NCI-H2171 treated with DMSO at 0.1 percent for 48 hours (cell line): ENCODE measurements around the gene HAUS2.
A peak's percentile ranks its signal among the peaks of the same experiment; 100 is the strongest.
"Not testable (repeated sequence)": the region's sequence is repeated elsewhere in the genome, so short reads cannot be mapped to it uniquely, and the experiment has no call there.

ENCODE experiments used
- DNase-seq: peaks from one replicate; lab custom pipeline; 2025; lab: John Stamatoyannopoulos, UW

HAUS2 gene

DNA sequence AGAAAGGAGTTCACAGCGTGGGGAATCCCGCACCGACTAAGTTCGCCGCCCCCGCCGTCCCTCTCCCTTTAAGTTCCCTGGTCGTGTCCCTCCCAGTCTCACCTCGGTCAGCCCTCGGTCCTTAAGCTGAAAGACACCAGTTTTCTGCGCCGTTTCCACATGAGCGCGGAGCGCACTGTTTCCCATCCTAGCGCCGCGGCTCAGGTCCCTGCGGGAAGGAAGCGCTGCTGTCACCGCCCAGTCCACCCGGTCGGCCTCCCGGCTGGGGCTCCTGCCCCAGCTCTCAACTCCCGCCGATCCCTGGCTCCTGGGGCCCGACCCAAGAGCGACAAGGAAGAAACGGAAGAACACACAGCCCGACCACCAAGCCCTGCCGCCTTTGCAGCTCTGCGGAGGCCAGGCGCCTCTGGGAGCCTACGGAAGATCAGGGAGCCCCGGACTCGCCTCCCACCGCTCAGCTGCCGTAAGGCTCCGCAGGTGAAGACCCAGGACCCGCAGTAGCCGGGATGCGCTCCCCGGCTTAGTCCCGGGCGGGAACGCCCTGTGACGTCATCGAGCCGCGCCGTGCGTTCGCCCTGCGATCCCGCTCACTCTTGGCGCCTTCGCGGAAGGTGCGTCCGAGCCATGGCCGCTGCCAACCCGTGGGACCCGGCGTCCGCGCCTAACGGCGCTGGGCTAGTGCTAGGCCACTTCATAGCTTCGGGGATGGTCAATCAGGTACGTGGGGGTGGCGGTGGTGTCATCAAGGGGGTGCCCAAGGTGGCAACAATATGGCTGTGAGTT is at the start of gene HAUS2, which contains the start of gene LRRC57:
Gene HAUS2 (plus strand): TSS at position 590 of the 783 bp plus-strand sequence. CDS start 35 bp downstream, at position 625.
Gene LRRC57 (minus strand): TSS at position 545 of the 783 bp plus-strand sequence. CDS start 359 bp downstream, at position 186.
- DNase-seq: peak; percentile 83

GRCh38 chr15:42499858-42500609 is 48.6 kb upstream of the HAUS2 start:
- DNase-seq: no peak

DNA sequence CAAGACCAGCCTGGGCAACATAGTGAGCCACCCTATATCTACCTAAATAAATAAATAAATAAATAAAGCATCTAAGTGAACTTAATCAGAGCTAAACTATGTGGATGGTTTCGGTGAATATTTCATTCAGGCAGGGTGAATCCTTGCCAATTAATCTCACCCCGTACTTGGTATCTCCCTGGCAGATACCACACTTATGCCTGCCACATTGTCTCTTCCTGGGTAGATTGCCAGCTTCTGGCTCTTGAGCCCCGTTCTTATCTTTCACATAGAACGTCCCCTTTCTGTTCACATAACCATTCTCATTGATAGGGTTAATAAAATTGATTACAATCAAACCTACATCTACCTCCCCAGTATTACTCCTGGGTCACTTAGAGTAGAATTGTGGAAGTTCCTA is 46.2 kb upstream of the HAUS2 start:
- no peak for DNase-seq

DNA sequence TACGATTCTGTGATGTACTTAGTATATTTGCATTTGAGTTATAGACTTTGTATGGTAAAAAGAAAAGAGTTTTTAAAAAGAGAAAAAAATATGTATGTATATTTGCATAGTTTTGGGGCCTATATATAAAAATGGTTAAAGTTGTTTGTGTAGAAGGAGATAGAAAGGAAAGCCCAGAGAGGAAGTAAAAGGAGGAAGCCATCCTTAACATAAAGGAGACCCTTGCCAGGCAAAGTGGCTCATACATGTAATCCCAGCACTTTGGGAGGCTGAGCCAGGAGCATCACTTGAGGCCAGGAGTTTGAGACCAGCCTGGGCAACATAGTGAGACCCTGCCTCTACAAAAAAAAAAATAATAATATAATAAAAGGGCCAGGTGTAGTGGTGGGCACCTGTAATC is 44.8 kb upstream of the HAUS2 start:
- DNase-seq: no peak

DNA sequence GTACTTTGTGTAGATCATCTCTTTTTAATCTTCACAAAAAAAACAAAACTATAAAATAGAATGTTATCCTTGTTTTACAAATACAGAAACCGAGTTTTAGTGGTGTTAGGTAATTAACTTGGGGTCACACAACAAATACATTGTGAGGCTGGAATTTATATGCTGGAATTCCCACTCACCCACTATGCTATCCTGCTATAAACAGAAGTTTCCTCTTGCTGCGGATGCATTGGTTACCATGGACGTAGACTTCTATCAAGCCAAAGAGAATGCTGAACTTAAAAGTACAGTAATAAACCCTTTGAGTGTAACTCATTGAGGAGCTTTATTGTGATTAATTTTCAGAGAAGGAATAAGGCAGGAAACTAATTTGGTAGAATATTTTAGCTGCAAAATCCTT is 44.0 kb upstream of the HAUS2 start:
- no peak for DNase-seq

- DNase-seq: no peak
Observed at GRCh38 chr15:42507514-42507913, 41.1 kb upstream of the HAUS2 start.

GRCh38 chr15:42508263-42508690 is 40.4 kb upstream of the HAUS2 start:
- no peak for DNase-seq

DNA sequence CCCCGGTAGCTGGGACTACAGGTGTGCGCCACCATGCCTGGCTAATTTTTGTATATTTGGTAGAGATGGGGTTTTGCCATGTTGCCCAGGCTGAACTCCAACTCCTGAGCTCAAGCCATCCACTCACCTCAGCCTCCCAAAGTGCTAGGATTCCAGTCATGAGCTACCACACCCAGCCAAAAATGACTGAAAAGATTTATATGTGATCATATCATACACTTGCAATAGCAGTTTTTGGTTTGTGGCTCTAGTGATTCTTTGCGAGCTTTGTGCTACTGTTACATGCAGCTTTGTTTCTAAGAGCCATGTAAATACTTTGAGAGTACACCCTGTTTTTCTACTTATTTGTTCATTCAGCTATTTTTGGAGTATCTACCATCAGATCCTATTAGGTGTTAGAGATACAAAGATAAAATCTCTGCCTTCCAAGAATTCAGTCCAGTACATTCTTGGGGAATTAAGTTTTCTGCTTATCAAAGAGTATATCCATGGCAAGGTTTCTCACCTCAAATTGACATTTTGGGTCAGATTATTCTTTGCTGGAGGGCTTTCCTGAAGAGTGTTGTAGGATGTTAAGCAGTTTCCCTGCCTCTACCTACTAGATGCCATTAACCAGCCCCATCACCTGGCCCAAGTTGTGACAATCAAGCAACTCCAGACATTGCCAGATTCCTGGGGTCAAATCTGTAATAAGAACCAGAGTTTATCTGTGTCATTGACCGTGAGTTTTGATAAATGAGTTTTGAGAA is 38.2 kb upstream of the HAUS2 start:
- no peak for DNase-seq

- no peak for DNase-seq
Observed at GRCh38 chr15:42511007-42511391, 37.6 kb upstream of the HAUS2 start.

DNA sequence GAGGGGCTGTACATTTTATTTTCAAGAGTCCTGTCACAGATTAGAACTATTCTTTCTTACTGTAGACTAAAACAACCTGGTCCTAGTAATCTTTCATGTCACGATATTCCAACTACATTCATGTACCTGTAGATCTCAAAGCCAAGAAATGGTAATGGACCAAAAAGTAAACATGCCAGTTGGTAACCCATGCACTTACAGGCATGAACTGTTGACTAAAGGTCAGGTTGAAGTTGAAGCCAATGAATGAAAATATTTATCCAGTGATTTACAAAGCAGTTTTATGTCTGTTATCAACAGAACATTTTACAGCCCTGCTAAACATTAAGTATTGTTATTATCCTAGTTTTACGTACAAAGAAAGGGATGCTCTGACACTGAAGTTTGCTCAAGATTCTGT is 25.3 kb upstream of the HAUS2 start:
- no peak for DNase-seq

DNA sequence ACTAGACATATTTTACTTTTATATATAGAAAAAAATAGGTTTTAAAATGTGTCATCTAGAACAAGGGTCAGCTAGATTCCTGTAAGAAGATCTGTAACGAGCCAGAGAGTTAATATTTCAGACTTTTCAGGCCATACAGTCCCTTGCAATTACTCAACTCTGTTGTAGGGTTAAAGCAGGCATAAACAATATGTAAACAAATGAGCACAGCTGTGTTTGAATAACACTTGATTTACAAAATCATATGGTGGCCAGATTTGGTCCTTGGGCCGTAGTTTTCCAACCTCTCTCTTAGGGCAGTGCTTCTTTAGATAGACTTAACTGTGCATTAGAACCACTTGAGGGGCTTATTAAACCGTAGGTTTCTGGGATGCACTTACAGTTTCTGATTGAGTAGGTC is 19.7 kb upstream of the HAUS2 start:
- DNase-seq: no peak

DNA sequence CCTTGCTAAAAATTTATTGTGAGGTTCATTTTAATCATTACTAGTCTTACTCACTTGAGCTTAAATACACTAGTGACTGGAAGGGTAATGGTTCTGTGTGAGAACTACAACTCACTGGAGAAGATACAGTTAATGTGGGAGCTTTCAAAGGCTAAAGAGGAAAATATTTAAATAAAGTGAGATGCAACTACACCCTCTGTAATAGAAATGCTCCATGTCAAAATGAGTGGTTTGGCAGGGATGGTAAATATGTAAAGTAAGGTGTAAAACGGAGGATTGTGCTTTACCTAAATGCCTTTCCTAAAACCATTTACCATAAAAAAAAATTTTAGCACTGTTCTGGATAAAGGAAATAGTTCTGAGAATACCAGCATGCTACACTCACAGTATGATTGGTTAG is 15.4 kb upstream of the HAUS2 start:
- no peak for DNase-seq

- DNase-seq: no peak
Observed at GRCh38 chr15:42544853-42545629, 3.6 kb upstream of the HAUS2 start.

GRCh38 chr15:42547918-42548248 is 755 bp upstream of the HAUS2 start:
- peak; percentile 51 for DNase-seq

DNA sequence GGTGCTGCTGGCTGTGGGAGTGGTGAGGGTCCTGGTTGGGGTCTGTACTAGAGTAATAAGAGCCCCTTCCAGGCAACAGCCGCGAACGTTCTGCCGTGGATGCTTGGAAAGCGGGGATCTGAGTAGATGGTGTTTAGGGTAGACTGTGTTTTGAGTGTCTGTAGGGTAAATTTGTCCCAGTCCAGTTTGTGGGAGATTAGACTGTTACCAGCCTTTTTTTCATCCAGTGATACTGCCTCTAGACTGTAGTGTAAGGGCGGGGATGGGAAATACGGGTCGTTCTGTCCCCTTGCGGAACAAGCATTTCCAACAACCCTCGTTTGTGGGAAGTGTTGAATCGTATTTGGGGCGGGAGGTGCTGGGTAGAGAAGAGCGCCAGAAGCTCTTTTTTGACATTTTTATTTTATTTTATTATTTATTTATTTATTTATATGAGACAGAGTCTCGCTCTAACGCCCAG is 424 bp downstream of the HAUS2 start:
- DNase-seq: peak; percentile 87

- no peak for DNase-seq
Observed at GRCh38 chr15:42549741-42550392, 1.2 kb downstream of the HAUS2 start.

DNA sequence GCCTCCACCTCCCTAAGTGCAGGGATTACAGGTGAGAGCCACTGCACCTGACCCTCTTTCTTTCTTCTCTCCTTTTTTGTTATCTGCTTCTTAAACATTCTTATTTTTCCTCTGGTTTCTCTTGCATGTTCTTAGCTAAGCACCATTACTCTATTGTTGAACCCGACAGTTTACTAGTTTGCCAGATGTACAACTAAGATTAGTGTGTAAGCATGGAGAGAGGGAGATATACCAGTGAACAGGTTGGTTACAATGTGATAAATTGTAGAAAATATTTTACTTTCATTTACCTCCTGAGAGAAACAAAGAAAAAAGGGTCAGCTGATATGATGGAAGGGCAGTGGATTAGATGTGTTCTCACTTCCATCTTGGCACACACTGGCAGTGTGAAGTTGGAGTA is 4.9 kb downstream of the HAUS2 start:
- no peak for DNase-seq

DNA sequence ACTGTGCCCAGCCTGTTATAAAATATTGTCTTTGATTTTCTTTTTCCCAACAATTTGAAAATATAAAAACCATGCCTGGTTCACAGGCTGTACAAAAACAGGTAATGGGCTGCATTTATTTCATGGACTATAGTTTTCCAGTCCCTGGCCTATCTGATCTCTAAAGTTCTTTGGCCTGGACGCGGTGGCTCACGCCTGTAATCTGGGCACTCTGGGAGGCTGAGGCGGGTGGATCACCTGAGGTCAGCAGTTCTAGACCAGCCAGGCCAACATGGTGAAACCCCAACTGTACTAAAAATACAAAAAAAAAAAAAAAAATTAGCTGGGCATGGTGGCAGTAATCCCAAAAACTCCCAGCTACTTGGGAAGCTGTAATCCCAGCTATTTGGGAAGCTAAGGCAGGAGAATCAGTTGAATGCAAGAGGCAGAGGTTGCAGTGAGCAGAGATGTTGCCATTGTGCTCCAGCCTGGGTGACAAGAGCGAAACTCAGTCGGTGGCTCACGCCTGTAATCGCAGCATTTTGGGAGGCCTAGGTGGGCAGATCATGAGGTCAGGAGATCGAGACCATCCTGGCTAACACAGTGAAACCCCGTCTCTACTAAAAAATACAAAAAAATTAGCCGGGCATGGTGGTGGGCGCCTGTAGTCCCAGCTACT is 8.0 kb downstream of the HAUS2 start:
- not testable (repeated sequence) for DNase-seq

- DNase-seq: no peak
Observed at GRCh38 chr15:42558739-42559138, 10.1 kb downstream of the HAUS2 start.

DNA sequence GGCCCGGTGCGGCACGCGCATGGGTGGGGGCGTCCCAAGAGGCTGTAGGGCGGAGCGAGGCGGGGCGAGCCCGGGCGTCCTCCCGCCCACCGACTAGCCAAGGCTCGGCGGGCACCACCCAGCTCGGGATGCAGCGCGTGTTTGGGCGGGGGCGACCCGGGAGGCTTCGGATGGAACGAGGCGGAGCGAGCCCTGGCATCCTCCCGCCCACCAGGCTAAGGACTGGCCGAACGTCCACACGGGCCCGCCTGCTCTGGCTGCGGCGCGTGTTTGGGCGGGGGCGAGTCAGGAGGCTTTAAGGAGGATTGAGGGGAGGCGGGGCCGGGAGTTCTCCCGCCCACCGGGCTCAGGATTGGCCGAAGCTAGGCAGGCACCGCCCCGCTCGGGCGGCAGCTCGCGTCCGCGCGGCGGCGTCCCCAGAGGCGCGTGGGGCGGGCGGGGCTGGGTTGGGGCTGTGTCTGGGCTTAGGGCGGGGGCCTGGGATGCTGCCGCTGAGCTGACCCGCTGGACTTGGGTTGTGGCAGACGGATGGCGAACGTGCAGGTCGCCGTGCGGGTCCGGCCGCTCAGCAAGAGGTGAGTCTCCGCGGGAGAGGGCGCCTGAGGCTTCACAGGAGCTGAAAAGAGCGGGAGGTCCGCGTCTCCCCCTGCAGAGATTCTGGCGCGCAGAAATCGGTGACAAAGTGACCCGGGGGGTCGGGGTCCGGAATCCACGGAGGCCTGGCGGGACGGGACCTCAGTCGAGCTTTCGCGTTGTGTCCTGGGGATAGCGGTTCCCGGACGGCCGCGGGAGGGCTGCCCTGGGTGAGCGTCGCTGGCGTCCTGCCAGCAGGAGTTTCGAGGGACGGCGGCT is 26.8 kb downstream of the HAUS2 start, which contains the start of gene STARD9:
Gene STARD9 (plus strand): TSS at position 419 of the 852 bp plus-strand sequence. CDS start 110 bp downstream, at position 529.
- peak; percentile 96 for DNase-seq
